ENCODE results near the gene GRAP2.

DNA sequence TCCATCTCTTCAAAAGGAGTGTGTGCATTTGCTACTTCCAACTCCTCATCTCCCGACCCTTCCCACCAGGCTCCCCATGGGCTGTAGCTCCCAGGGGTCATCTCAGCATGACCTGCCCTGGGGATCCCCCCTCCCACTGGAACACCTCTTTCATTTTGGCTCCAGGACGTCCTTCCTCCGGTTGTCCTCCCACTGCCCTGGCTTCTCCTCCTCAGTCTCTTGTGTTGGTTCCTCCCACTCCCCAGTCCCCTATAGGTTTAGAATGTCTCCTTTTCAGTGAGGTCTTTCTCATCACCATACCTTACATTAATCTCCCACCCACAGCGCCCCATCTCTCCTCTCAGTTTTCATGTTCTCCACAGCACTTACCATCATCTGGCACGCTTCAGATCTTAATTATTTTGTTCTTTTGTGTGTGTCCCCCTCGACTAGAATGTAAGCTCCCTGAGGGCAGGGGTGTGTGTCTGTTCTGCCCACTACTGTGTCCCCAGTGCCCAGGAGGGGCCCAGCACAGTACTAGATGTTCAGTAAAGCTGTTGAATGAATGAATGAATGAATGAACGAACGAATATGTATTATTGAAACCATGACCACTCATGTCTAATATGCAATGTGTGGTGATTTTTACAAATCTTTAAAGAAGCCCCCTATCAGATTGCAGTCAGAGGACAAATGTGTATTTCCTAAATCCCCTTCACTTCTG lies 57.3 kb downstream of the GRAP2 start:
- TF ChIP-seq, protein P1, sequence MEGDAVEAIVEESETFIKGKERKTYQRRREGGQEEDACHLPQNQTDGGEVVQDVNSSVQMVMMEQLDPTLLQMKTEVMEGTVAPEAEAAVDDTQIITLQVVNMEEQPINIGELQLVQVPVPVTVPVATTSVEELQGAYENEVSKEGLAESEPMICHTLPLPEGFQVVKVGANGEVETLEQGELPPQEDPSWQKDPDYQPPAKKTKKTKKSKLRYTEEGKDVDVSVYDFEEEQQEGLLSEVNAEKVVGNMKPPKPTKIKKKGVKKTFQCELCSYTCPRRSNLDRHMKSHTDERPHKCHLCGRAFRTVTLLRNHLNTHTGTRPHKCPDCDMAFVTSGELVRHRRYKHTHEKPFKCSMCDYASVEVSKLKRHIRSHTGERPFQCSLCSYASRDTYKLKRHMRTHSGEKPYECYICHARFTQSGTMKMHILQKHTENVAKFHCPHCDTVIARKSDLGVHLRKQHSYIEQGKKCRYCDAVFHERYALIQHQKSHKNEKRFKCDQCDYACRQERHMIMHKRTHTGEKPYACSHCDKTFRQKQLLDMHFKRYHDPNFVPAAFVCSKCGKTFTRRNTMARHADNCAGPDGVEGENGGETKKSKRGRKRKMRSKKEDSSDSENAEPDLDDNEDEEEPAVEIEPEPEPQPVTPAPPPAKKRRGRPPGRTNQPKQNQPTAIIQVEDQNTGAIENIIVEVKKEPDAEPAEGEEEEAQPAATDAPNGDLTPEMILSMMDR (IDR thresholded peaks at IDR 0.05): no peak
- TF ChIP-seq POLR2A (IDR thresholded peaks at IDR 0.05): no peak

Measured in uterus (tissue), 2 donors.